Endothelial cell of umbilical vein (primary cell): ENCODE results near the gene CDK17. TPM values are rescaled to one million over a fixed set of nuclear protein-coding genes. Genes with fewer than 3 reads are reported as not detected.

Source experiments
- BruUV-seq: library from RNA; stranded (reverse); fragments of 400-500 nt; replicated peaks from 2 replicates; lab custom pipeline; 2021; lab: Mats Ljungman, UMichigan
- CTCF ChIA-PET: fragments of 300-600, 350-600 bp; sonication (Branson Sonifier 250); formaldehyde crosslinking; loops from one replicate; lab custom pipeline; 2021; ENCODE audit warnings: antibody characterized with exemption, inconsistent platforms; lab: Charles Lee
- POLR2A ChIA-PET: fragments of 300-600, 350-600 bp; sonication (Branson Sonifier 250); formaldehyde crosslinking; loops from one replicate; lab custom pipeline; 2021; ENCODE audit warnings: antibody characterized with exemption, inconsistent platforms; lab: Charles Lee
- DNase-seq: peaks from one replicate; pipeline ENCODE4 v3.0.0-alpha.2; 2011; ENCODE audit warnings: low read depth, low spot score
- FAIRE-seq: peaks from 2 replicates; lab custom pipeline; 2011; peaks lifted over from hg19 to GRCh38; lab: Jason Lieb, UNC
- H2AFZ ChIP-seq: 2 replicates; pipeline ENCODE4 v1.6.0; 2012; ENCODE audit warnings: low read depth, low read length, control low read depth, inconsistent platforms
- H3K27ac ChIP-seq: 2 replicates; pipeline ENCODE4 v1.5.1; 2011; ENCODE audit warnings: low read depth, mild to moderate bottlenecking, control low read depth, low read length, moderate library complexity; ENCODE audit not compliant: insufficient read depth
- H3K27me3 ChIP-seq, 2 experiments: 2 replicates each; pipeline versions ENCODE4 v1.6.0 to v1.6.1; 2011; ENCODE audit warnings: low read length in 2 of 2, mixed read lengths in 1 of 2; ENCODE audit not compliant: control insufficient read depth in 2 of 2, insufficient read depth in 2 of 2
- H3K36me3 ChIP-seq, 2 experiments: 2 replicates in 1 of 2; 3 replicates in 1 of 2; pipeline ENCODE4 v1.5.1; 2011; ENCODE audit warnings: low read length in 2 of 2, mild to moderate bottlenecking in 1 of 2, moderate library complexity in 1 of 2; ENCODE audit not compliant: control insufficient read depth in 2 of 2, insufficient read depth in 2 of 2; ENCODE audit errors: extremely low read depth in 1 of 2
- H3K4me1 ChIP-seq: 3 replicates; pipeline ENCODE4 v1.5.1; 2011; ENCODE audit warnings: mild to moderate bottlenecking, low read length; ENCODE audit not compliant: control insufficient read depth, insufficient read depth; ENCODE audit errors: extremely low read depth
- H3K4me2 ChIP-seq: 2 replicates; pipeline ENCODE4 v1.6.1; 2011; ENCODE audit warnings: low read length, control low read depth, mixed read lengths; ENCODE audit not compliant: insufficient read depth
- H3K4me3 ChIP-seq, 3 experiments: fragments of 200-600 bp in 1 of 3; sonication (generic), shearing (Covaris generic) in 1 of 3; replicated peaks in 1 of 3; 2 replicates each; pipeline ENCODE4 v1.5.1; 2011 to 2016; ENCODE audit warnings: control low read depth in 3 of 3, low read length in 3 of 3, mild to moderate bottlenecking in 2 of 3, inconsistent platforms in 1 of 3, low read depth in 1 of 3, moderate library complexity in 1 of 3; ENCODE audit not compliant: insufficient read depth in 1 of 3
- H3K79me2 ChIP-seq: 2 replicates; pipeline ENCODE4 v1.6.0; 2012; ENCODE audit warnings: low read length, inconsistent platforms; ENCODE audit not compliant: control insufficient read depth, insufficient read depth
- H3K9ac ChIP-seq: replicated peaks from 2 replicates; pipeline ENCODE3; 2011; ENCODE audit warnings: low read length, control low read depth; ENCODE audit not compliant: insufficient read depth; ENCODE audit errors: extremely low read depth
- H3K9me1 ChIP-seq: replicated peaks from 3 replicates; pipeline ENCODE4 v1.6.0; 2011; ENCODE audit warnings: mild to moderate bottlenecking, low read length; ENCODE audit not compliant: control insufficient read depth, insufficient read depth; ENCODE audit errors: extremely low read depth
- H3K9me3 ChIP-seq: replicated peaks from 2 replicates; pipeline ENCODE4 v1.5.1; 2012; ENCODE audit warnings: low read length, inconsistent platforms; ENCODE audit not compliant: control insufficient read depth, insufficient read depth
- H4K20me1 ChIP-seq: replicated peaks from 2 replicates; pipeline ENCODE3; 2011; ENCODE audit warnings: mild to moderate bottlenecking, low read length; ENCODE audit not compliant: control insufficient read depth, insufficient read depth; ENCODE audit errors: extremely low read depth
- EZH2 ChIP-seq: IDR thresholded peaks from 2 replicates; pipeline ENCODE4 v1.6.1; 2012; ENCODE audit warnings: borderline replicate concordance, low read depth, mild to moderate bottlenecking, moderate library complexity, low read length, inconsistent platforms; ENCODE audit not compliant: severe bottlenecking
- FOS ChIP-seq: IDR thresholded peaks from 2 replicates; pipeline ENCODE4 v1.6.1; 2011; ENCODE audit warnings: mild to moderate bottlenecking, low read length, moderate library complexity, borderline replicate concordance; ENCODE audit not compliant: insufficient read depth
- GATA2 ChIP-seq: IDR thresholded peaks from 2 replicates; pipeline ENCODE4 v1.7.0; 2011; ENCODE audit warnings: low read depth, mild to moderate bottlenecking, moderate library complexity, mixed read lengths, low read length; ENCODE audit not compliant: insufficient read length, insufficient read depth
- JUN ChIP-seq: IDR thresholded peaks from 2 replicates; pipeline ENCODE4 v1.6.1; 2011; ENCODE audit warnings: borderline replicate concordance, low read depth; ENCODE audit not compliant: insufficient read length, insufficient read depth
- MAX ChIP-seq: IDR thresholded peaks from 2 replicates; pipeline ENCODE4 v1.6.1; 2011; ENCODE audit not compliant: insufficient read depth, insufficient read length
- MYC ChIP-seq: IDR thresholded peaks from one replicate; pipeline ENCODE4 v1.6.1; 2011; ENCODE audit warnings: mild to moderate bottlenecking, low read depth, low read length
- POLR2A ChIP-seq: IDR thresholded peaks from 2 replicates; pipeline ENCODE4 v1.6.1; 2012; ENCODE audit warnings: low read depth, mild to moderate bottlenecking, control low read depth, low read length
- POLR2AphosphoS5 ChIP-seq: IDR thresholded peaks from 2 replicates; pipeline ENCODE4 v1.6.1; 2012; ENCODE audit warnings: low read depth, mild to moderate bottlenecking, control low read depth, low read length, moderate library complexity; ENCODE audit not compliant: insufficient read depth
- dilution Hi-C: fragments of 300-500 bp; cut with MboI; formaldehyde crosslinking; loops from one replicate; pipeline ENCODE4 v1.15.0; 2019; ENCODE audit warnings: low sequenced_read_pairs; ENCODE audit not compliant: extremely low pct_ligation_motif_present
- intact Hi-C: fragments of 100-400 bp; cut with micrococcal nuclease; formaldehyde crosslinking; loops from one replicate; pipeline ENCODE4 v1.10.0; 2022
- polyA plus RNA-seq, 4 experiments: library from polyadenylated mRNA; depleted of rRNA in 3 of 4; stranded (reverse) in 3 of 4; unstranded in 1 of 4; fragments of >200 nt; gene quantifications; 2 replicates each; pipeline versions ENCODE4 v1.2.1 to v1.2.3, GENCODE V29; 2011 to 2012; ENCODE audit warnings: missing spikeins in 1 of 4
- total RNA-seq: library from RNA; stranded (reverse); gene quantifications from 2 replicates; pipeline ENCODE4 v1.2.3, GENCODE V29; 2021

Gene CDK17
- total and polyA plus RNA-seq, 2 donors (not counting 3 experiments of a cell fraction or from before 2014, with no cell fraction given): 61.1 to 176 TPM

- no peak overlapping the region for H2AFZ ChIP-seq
- H3K79me2 ChIP-seq: peaks cover 99% of the 10 kb centered on the region
- FAIRE-seq: no peak
- intact Hi-C loops (no loop called here), dilution Hi-C loops (no loop called here)
- TF ChIP-seq POLR2AphosphoS5: no peak
- TF ChIP-seq MAX: no peak
- TF ChIP-seq MYC: no peak
- TF ChIP-seq GATA2: no peak
- no peak for TF ChIP-seq EZH2
- no peak for TF ChIP-seq JUN
- TF ChIP-seq FOS: no peak
- no peak for TF ChIP-seq POLR2A
- H3K9ac ChIP-seq: no peak overlapping the region
- ChIA-PET POLR2A (no interaction called here), CTCF (interaction anchor here (0.8 to 6.1 kb wide), 3 partner anchors 9 to 52 kb away, joined by 3 to 21 read pairs (median 4); no protein-coding TSS in a partner anchor)
- H3K9me1 ChIP-seq: no peaks in the 10 kb centered on the region
- H3K27me3 ChIP-seq: no peaks in the 10 kb centered on the region
- no TSS peak for BruUV-seq
- H3K9me3 ChIP-seq: no peaks in the 10 kb centered on the region
- H4K20me1 ChIP-seq: peaks cover 48% of the 10 kb centered on the region
- DNase-seq: no peak
- peaks cover 0 to 7% of the 10 kb centered on the region in 2 experiments for H3K36me3 ChIP-seq
- no peak overlapping the region for H3K27ac ChIP-seq
- H3K4me3 ChIP-seq: no peak overlapping the region
- no peak overlapping the region for H3K4me2 ChIP-seq
- peaks cover 30% of the 10 kb centered on the region for H3K4me1 ChIP-seq
These were observed 62.3 kb downstream of the CDK17 start for GRCh38 chr12:96337953-96338352.

- ChIA-PET CTCF (interaction anchor here (1.1 to 6.1 kb wide), 6 partner anchors 9 to 180 kb away, joined by 3 to 21 read pairs (median 4); no protein-coding TSS in a partner anchor), POLR2A (no interaction called here)
- peaks cover 99% of the 10 kb centered on the region for H3K79me2 ChIP-seq
- no peak overlapping the region for H3K9ac ChIP-seq
- no peak overlapping the region for H3K27ac ChIP-seq
- H3K4me1 ChIP-seq: peaks cover 30% of the 10 kb centered on the region
- dilution Hi-C loops: no loop called here
- DNase-seq: no peak
- no peak overlapping the region for H3K4me3 ChIP-seq
- H2AFZ ChIP-seq: no peak overlapping the region
- TF ChIP-seq MYC (no peak), JUN (no peak), POLR2A (peak; percentile 18)
- no peak for FAIRE-seq
- H3K9me1 ChIP-seq: no peaks in the 10 kb centered on the region
- H3K9me3 ChIP-seq: no peaks in the 10 kb centered on the region
- no peaks in the 10 kb centered on the region for H3K27me3 ChIP-seq
- H3K4me2 ChIP-seq: no peak overlapping the region
- H3K36me3 ChIP-seq: peaks cover 2 to 20% of the 10 kb centered on the region in 2 experiments
- intact Hi-C loops: no loop called here
- peaks cover 48% of the 10 kb centered on the region for H4K20me1 ChIP-seq
- no TSS peak for BruUV-seq
These were observed 63.8 kb downstream of the CDK17 start for GRCh38 chr12:96336489-96336888.
